Stimulated activated memory B cell treated with anti-CD40 and anti-IgM and Interleukin-4, amounts not matched to agents 10 μg/mL and 1 μg/mL and 100 μg/mL, for 72 hours (primary cell): ENCODE data around the gene DDX39B.
"Not testable (repeated sequence)": the region's sequence is repeated elsewhere in the genome, so short reads cannot be mapped to it uniquely, and the experiment has no call there.

Experiments used
- ATAC-seq: fragments of 150-1000 bp; cut with Tn5 transposase; 2 replicates; pipeline ENCODE4 v1.10.0; 2021
- H3K27ac Mint-ChIP-seq: one replicate; pipeline ENCODE4 v1.8.0; 2022; ENCODE audit warnings: mild to moderate bottlenecking, mixed read lengths
- H3K27me3 Mint-ChIP-seq: one replicate; pipeline ENCODE4 v1.8.0; 2022; ENCODE audit warnings: mixed read lengths
- H3K36me3 Mint-ChIP-seq: one replicate; pipeline ENCODE4 v1.8.0; 2022; ENCODE audit warnings: mixed read lengths
- H3K4me1 Mint-ChIP-seq: one replicate; pipeline ENCODE4 v1.8.0; 2022; ENCODE audit warnings: mixed read lengths
- H3K4me3 Mint-ChIP-seq: one replicate; pipeline ENCODE4 v1.8.0; 2022; ENCODE audit warnings: mild to moderate bottlenecking, moderate library complexity, mixed read lengths
- H3K9me3 Mint-ChIP-seq: one replicate; pipeline ENCODE4 v1.8.0; 2022; ENCODE audit warnings: mixed read lengths

Gene DDX39B

GRCh38 chr6:31541658-31542521 lies at the start of gene DDX39B:
TSS of gene DDX39B (minus strand) at chr6:31542003. CDS start at chr6:31540532, 1,471 bp downstream.
- Mint-ChIP-seq H3K27ac (peak within 1 kb of the TSS; percentile 92), H3K4me3 (peak within 1 kb of the TSS; percentile 84), H3K27me3 (no peaks in the 10 kb centered on the region), H3K36me3 (peaks cover 40% of the 10 kb centered on the region), H3K9me3 (no peaks in the 10 kb centered on the region), H3K4me1 (peaks cover 45% of the 10 kb centered on the region)
- ATAC-seq = peak; percentile 91

- not testable (repeated sequence) for H3K4me3 Mint-ChIP-seq
These were observed 48.9 kb upstream of the DDX39B start for GRCh38 chr6:31590691-31591090.

DNA sequence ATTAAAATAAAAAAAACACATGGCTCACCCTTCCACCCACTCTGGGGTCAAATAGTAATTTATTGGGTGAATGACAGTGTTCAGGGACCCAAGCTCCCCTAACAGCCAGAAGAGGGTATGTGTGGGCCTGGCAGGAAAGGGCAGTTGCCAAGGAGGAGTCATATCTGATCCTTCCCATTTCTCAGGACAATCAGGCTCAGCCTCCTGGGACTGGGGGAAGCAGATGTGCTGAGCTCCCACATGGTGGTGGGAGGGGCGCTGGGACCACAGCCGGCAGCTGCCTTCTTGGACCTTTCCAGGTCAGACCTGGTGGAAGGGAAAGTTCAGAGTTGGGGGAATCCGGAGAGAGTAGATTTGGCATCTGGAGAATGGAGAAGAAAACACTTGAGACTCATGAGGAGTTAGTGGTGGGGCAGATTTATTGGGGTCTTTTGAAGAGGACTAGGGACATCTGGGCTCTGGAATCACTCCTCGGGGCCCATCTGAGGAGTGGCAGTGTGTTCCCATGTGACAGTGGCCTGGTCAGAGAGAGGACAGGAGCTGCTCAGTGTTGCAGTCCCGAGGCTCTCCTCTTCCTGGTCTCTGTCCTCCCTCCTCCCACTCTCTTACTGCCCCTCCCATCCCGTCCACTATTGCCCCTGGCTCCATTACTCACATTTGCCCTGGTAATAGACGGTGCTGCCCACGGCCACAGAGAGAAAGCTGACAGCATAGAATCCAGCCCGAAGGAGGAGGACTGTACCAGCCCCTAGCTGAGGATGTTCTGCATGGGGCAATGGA lies 47.3 kb upstream of the DDX39B start:
- H3K36me3 Mint-ChIP-seq = no peaks in the 10 kb centered on the region
- H3K27me3 Mint-ChIP-seq = no peaks in the 10 kb centered on the region
- H3K4me1 Mint-ChIP-seq = peaks cover 71% of the 10 kb centered on the region
- no peak for ATAC-seq
- no peaks in the 10 kb centered on the region for H3K9me3 Mint-ChIP-seq
- H3K4me3 Mint-ChIP-seq = no peak overlapping the region
- H3K27ac Mint-ChIP-seq = peak overlapping the region; percentile 82

More at GRCh38 chr6:31590691-31591090, 48.9 kb upstream of the DDX39B start:
- ATAC-seq, H3K9me3 Mint-ChIP-seq, H3K27me3 Mint-ChIP-seq, H3K36me3 Mint-ChIP-seq, H3K27ac Mint-ChIP-seq: not testable (repeated sequence)
- peaks cover 66% of the 10 kb centered on the region for H3K4me1 Mint-ChIP-seq

GRCh38 chr6:31587791-31588777 lies 46.3 kb upstream of the DDX39B start:
- Mint-ChIP-seq H3K4me3 (peak overlapping the region; percentile 63), H3K36me3 (no peaks in the 10 kb centered on the region), H3K9me3 (no peaks in the 10 kb centered on the region), H3K27ac (peak overlapping the region; percentile 82), H3K27me3 (no peaks in the 10 kb centered on the region), H3K4me1 (peaks cover 64% of the 10 kb centered on the region)
- no peak for ATAC-seq

- peak overlapping the region; percentile 82 for H3K27ac Mint-ChIP-seq
- H3K27me3 Mint-ChIP-seq = no peaks in the 10 kb centered on the region
- H3K36me3 Mint-ChIP-seq = peaks cover under 1% of the 10 kb centered on the region
- H3K4me1 Mint-ChIP-seq = peaks cover 64% of the 10 kb centered on the region
- H3K4me3 Mint-ChIP-seq = peak overlapping the region; percentile 73
- no peaks in the 10 kb centered on the region for H3K9me3 Mint-ChIP-seq
- ATAC-seq = peak; percentile 67
These were observed 44.9 kb upstream of the DDX39B start for GRCh38 chr6:31586599-31587281.

DNA sequence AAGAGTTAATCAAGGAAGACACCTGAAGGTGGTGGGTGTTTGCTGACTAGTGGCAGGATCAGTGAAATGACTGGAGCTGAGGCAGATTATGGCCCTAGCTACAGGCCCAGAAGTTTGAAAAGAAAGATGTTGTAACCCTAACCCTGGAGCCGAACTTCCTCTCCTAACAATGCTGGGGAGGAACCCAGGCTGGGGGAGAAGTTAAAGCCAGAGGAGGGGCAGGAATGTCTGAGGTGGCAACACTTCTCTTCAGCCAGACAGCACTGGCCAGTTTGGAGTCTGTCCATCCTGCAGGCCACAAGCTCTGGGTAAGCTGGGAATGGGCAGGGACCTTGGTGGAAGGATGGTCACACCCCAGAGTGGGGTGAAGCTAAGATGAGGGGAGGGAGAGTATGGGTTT lies 44.2 kb upstream of the DDX39B start, which contains the start of gene LST1:
Gene LST1, plus strand, starts transcription at position 270 of the 400 bp plus-strand sequence. CDS start 1,023 bp downstream, outside the sequence.
- H3K4me3 Mint-ChIP-seq = peak within 1 kb of the TSS; percentile 73
- H3K9me3 Mint-ChIP-seq = no peaks in the 10 kb centered on the region

DNA sequence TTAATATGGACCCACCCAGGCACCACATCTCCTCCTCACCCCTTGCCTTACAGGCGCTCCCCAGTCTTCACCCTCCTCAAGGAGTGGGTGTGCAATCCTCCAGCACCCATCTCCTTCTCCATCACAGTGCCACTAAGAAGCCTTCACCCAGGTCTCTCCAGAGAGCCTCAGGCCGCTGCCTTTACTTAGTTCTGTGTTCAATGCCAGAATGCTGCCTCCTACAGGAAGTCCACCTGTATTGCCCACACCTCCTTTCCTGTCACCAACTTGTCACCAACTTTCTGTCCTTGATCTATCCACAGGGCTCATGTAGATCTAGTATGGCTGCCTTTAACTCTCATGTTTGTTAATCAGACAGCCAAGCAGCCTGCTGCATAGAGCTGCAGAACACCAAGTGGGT lies 43.7 kb upstream of the DDX39B start:
- Mint-ChIP-seq H3K4me1 (peaks cover 66% of the 10 kb centered on the region), H3K36me3 (peaks cover 11% of the 10 kb centered on the region), H3K27ac (peak overlapping the region; percentile 82), H3K9me3 (no peaks in the 10 kb centered on the region), H3K27me3 (no peaks in the 10 kb centered on the region), H3K4me3 (peak overlapping the region; percentile 56)
- no peak for ATAC-seq

More for the DNA sequence above, 44.2 kb upstream of the DDX39B start, which contains the start of gene LST1:
- ATAC-seq = no peak
- Mint-ChIP-seq H3K4me1 (peaks cover 66% of the 10 kb centered on the region), H3K27ac (peak within 1 kb of the TSS; percentile 82), H3K27me3 (no peaks in the 10 kb centered on the region), H3K36me3 (peaks cover 7% of the 10 kb centered on the region)

- H3K4me3 Mint-ChIP-seq = peak within 1 kb of the TSS; percentile 92
- H3K27me3 Mint-ChIP-seq = no peaks in the 10 kb centered on the region
- ATAC-seq = peak; percentile 71
- peaks cover 23% of the 10 kb centered on the region for H3K36me3 Mint-ChIP-seq
- H3K9me3 Mint-ChIP-seq = no peaks in the 10 kb centered on the region
- H3K27ac Mint-ChIP-seq = peak within 1 kb of the TSS; percentile 96
- peaks cover 64% of the 10 kb centered on the region for H3K4me1 Mint-ChIP-seq
These were observed 40.4 kb upstream of the DDX39B start, which contains the start of gene LTB for GRCh38 chr6:31582230-31582643. TSS of gene LTB (minus strand) at chr6:31582424. CDS start at chr6:31582417, 7 bp downstream.

- Mint-ChIP-seq H3K4me1 (peaks cover 64% of the 10 kb centered on the region), H3K27me3 (no peaks in the 10 kb centered on the region), H3K36me3 (peaks cover 29% of the 10 kb centered on the region), H3K4me3 (peak overlapping the region; percentile 92), H3K9me3 (no peaks in the 10 kb centered on the region), H3K27ac (peak overlapping the region; percentile 96)
- ATAC-seq = no peak
These were observed 39.8 kb upstream of the DDX39B start for GRCh38 chr6:31581434-31582229.

DNA sequence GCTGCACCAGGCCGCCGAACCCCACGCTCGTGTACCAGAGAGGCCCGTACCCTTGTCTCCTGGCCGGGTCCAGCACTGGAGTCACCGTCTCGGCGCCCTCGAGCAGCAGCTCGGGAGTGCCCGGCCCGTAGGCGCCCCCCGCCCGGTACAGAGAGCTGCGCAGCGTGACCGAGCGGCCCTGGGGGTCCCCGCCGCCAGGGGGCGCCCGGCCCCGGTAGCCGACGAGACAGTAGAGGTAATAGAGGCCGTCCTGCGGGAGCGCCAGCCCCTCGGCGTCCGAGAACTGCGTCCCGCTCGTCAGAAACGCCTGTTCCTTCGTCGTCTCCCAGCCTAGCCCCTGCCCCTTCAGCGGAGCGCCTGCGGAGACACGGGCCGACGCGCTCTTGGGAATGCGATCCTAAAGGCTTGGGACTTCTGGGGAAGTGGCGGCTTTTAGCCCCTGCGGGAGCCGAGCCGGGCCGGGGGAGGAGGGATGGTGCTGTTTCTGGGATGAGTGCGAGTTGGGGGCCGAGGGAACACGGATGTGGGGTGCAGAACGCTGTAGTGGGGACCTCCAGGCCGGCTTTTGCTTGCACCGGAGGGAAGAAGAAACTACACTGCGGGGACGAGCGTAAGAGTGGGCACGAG lies 39.1 kb upstream of the DDX39B start:
- H3K4me3 Mint-ChIP-seq = peak overlapping the region; percentile 92
- ATAC-seq = peak; percentile 90
- H3K36me3 Mint-ChIP-seq = peaks cover 36% of the 10 kb centered on the region
- H3K27ac Mint-ChIP-seq = peak overlapping the region; percentile 96
- no peaks in the 10 kb centered on the region for H3K9me3 Mint-ChIP-seq
- H3K4me1 Mint-ChIP-seq = peaks cover 64% of the 10 kb centered on the region
- H3K27me3 Mint-ChIP-seq = no peaks in the 10 kb centered on the region

- H3K27me3 Mint-ChIP-seq = no peaks in the 10 kb centered on the region
- peaks cover 64% of the 10 kb centered on the region for H3K4me1 Mint-ChIP-seq
- no peaks in the 10 kb centered on the region for H3K9me3 Mint-ChIP-seq
- no peak for ATAC-seq
- H3K4me3 Mint-ChIP-seq = peak overlapping the region; percentile 92
- peaks cover 41% of the 10 kb centered on the region for H3K36me3 Mint-ChIP-seq
- H3K27ac Mint-ChIP-seq = peak overlapping the region; percentile 96
These were observed 38.6 kb upstream of the DDX39B start for GRCh38 chr6:31580438-31580740.

DNA sequence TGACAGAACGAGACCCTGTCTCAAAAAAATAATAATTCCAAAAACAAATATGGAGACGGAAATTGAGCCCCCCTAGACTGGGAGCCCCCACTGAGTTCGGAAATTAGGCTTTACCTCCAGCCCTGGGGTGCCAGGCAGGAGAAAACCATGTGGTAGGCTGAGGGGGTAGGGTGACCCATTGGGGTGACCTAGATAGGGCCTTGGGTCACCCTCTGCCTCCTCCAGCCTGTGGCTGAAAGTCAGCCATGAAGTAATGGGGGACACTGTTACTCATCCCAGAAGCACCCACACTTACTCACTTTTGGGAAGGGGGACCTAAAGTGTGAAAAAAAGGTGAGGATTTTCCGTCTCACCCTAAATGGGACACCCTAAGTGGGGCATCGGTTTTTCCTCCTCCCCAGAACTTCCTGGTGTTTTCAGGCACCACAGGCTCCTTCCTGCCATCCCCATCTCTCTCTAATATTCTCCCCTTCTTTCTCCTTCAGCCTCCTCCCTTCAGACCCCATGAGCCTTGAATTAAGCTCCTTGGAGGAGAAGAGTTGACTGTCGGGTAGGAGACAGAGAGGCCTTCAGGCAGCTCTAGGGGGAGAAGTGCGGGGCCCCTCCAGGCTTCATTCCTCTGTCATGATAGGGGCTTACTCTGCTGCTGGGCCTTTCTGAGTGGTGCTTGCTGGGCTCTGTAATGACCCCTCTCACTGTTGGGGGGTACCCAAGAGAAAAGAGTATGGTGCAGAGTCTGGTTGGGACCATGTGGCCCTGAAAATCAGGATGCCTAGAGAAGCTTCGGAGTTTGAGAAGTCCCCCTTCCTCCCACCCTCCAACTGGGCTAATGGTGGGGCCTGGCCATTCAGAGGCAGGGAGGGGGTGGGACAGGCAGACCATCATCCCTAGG lies 38.0 kb upstream of the DDX39B start:
- Mint-ChIP-seq H3K27ac (peak overlapping the region; percentile 96), H3K4me1 (peaks cover 67% of the 10 kb centered on the region), H3K4me3 (peak overlapping the region; percentile 92), H3K9me3 (no peaks in the 10 kb centered on the region), H3K36me3 (peaks cover 41% of the 10 kb centered on the region), H3K27me3 (no peaks in the 10 kb centered on the region)
- ATAC-seq = no peak
